Right cardiac atrium (tissue), 5 donors: ENCODE data around the gene ADRA2C. TPM values are rescaled to one million over a fixed set of nuclear protein-coding genes. Genes with fewer than 3 reads are reported as not detected.

Experiments used
- ATAC-seq, 2 donors: fragments of 200-7000 bp; cut with Tn5 transposase; one replicate each; pipeline versions ENCODE4 v1.8.0 to v1.9.1; 2020; ENCODE audit warnings: moderate library complexity in 2 of 2, mild to moderate bottlenecking in 1 of 2
- DNase-seq, 3 donors: peaks; one replicate each; pipeline ENCODE4 v3.0.0-alpha.2; 2020
- H3K27ac ChIP-seq: one replicate; pipeline ENCODE4 v1.5.1; 2013; ENCODE audit warnings: mild to moderate bottlenecking, low read length, control low read depth, moderate library complexity
- H3K27me3 ChIP-seq: one replicate; pipeline ENCODE4 v1.6.1; 2013; ENCODE audit not compliant: control insufficient read depth, insufficient read depth
- H3K4me1 ChIP-seq: one replicate; pipeline ENCODE4 v1.6.1; 2013; ENCODE audit warnings: low read length; ENCODE audit not compliant: control insufficient read depth, insufficient read depth
- H3K4me3 ChIP-seq: one replicate; pipeline ENCODE4 v1.5.1; 2013; ENCODE audit warnings: low read length, control low read depth
- H3K9me3 ChIP-seq: one replicate; pipeline ENCODE4 v1.6.1; 2013; ENCODE audit warnings: low read length; ENCODE audit not compliant: control insufficient read depth
- WGBS: extraction: QIAGEN DNeasy Blood & Tissue Kit; methylation state at CpG from one replicate; pipeline ENCODE4 v1.1.7; 2013; 5-methylcytosine and 5-hydroxymethylcytosine counted together
- intact Hi-C, 4 donors: fragments of 100-400 bp; cut with DNase I; formaldehyde crosslinking; loops; one replicate each; pipeline versions ENCODE4 v1.11.0 to v1.14.0; 2022 to 2023
- polyA plus RNA-seq: library from polyadenylated mRNA; stranded (reverse); fragments of 200-250 nt; gene quantifications from one replicate; pipeline ENCODE4 v1.2.3, GENCODE V29; 2013
- total RNA-seq, 4 donors: library from RNA; stranded (reverse); fragmentation: NEBNext Ultra II Directional; extraction: Animal tissue kit (Norgen Biotek cat#: 25700); gene quantifications; one replicate each; pipeline ENCODE4 v1.2.1, GENCODE V29; 2021
- donor health status: healthy with polysubstance abuse.
- donor health status: DM: no; HTN: yes; CAD: no.
- donor health status: DM: no; HTN: no; CAD: no.
- donor health status: DM: no; HTN: yes; CAD: no; lungs with severe emphysema.
- donor health status: DM: yes; HTN: yes; CAD: no.

ADRA2C gene
- total and polyA plus RNA-seq, 5 donors: 3.0 to 4.8 (median 3.7) TPM

- H3K27ac ChIP-seq: no peak overlapping the region
- H3K9me3 ChIP-seq: no peaks in the 10 kb centered on the region
- intact Hi-C loops: no loop called here
- 55% methylated on average over 21 of the region's 21 CpGs for WGBS
- H3K27me3 ChIP-seq: no peaks in the 10 kb centered on the region
- H3K4me3 ChIP-seq: no peak overlapping the region
- ATAC-seq (no peak), DNase-seq (peak in 2 of 3 donors; percentile 34 to 44)
- H3K4me1 ChIP-seq: no peaks in the 10 kb centered on the region
Observed at GRCh38 chr4:3780347-3781171, 14.4 kb downstream of the ADRA2C start.

GRCh38 chr4:3781193-3781886 lies 15.2 kb downstream of the ADRA2C start:
- H3K27me3 ChIP-seq: no peaks in the 10 kb centered on the region
- peak in 1 of 3 donors; percentile 15 for DNase-seq
- WGBS: 88% methylated on average over 19 of the region's 19 CpGs

GRCh38 chr4:3781997-3782930 lies 16.1 kb downstream of the ADRA2C start:
- intact Hi-C loops: no loop called here
- ATAC-seq (no peak), DNase-seq (peak in 1 of 3 donors; percentile 25)
- Histone ChIP-seq H3K27me3 (no peaks in the 10 kb centered on the region), H3K9me3 (no peaks in the 10 kb centered on the region), H3K4me1 (no peaks in the 10 kb centered on the region), H3K27ac (no peak overlapping the region), H3K4me3 (no peak overlapping the region)
- WGBS: 84% methylated on average over 25 of the region's 25 CpGs

More at GRCh38 chr4:3781193-3781886, 15.2 kb downstream of the ADRA2C start:
- intact Hi-C loops: no loop called here
- Histone ChIP-seq H3K4me1 (no peaks in the 10 kb centered on the region), H3K4me3 (no peak overlapping the region), H3K27ac (no peak overlapping the region), H3K9me3 (no peaks in the 10 kb centered on the region)
- ATAC-seq: no peak

GRCh38 chr4:3783693-3784306 lies 17.6 kb downstream of the ADRA2C start:
- 43% methylated on average over 27 of the region's 27 CpGs for WGBS
- intact Hi-C loops: no loop called here
- DNase-seq (peak in 1 of 3 donors; percentile 24), ATAC-seq (no peak)
- Histone ChIP-seq H3K27ac (no peak overlapping the region), H3K27me3 (no peaks in the 10 kb centered on the region), H3K4me3 (no peak overlapping the region), H3K9me3 (no peaks in the 10 kb centered on the region), H3K4me1 (no peaks in the 10 kb centered on the region)

DNA sequence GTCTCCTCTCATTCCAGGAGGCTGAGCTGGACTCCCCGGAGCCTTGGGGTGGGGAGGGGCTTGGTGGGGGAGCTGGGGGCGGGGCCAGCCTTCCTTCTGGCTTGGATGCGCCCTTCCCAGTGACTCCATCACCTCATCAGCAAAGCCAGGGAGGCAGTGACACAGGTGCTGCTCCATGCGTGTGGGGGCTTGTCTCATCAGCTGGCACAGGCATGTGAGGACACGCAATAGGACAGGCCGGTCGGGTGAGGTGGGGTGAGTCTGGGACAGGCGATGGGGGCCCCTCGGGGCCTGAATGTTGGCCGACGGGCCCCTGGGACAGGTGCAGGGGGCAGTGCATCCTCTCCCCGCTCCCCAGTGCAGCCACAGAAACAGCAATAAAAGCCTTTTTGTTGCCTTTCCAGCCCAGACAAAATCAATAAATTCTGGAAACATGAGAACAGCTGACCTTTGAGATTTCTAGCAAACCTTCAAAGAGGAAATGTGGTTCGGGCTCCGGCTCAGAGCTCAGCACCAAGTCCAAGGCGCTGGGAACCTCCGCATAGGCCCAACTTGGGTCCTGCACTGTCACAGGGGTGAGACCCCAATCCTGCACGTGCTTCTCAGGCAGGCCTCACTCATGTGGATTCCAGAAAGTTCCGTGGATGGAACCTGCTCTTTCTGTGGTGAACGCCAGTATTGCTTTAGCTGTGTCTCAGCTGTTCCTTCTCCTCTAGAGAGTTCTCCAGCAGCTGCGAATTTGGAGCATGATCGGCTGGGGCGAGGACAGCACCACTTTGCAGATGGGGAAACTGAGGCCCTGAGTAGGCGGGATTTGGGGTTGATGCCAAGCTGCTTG lies 18.5 kb downstream of the ADRA2C start:
- 70% methylated on average over 23 of the region's 23 CpGs for WGBS
- no peaks in the 10 kb centered on the region for H3K9me3 ChIP-seq
- intact Hi-C loops: no loop called here
- DNase-seq (peak in 1 of 3 donors; percentile 20), ATAC-seq (no peak)
- no peaks in the 10 kb centered on the region for H3K27me3 ChIP-seq
- no peak overlapping the region for H3K4me3 ChIP-seq
- no peak overlapping the region for H3K27ac ChIP-seq
- H3K4me1 ChIP-seq: no peaks in the 10 kb centered on the region

- Histone ChIP-seq H3K9me3 (no peaks in the 10 kb centered on the region), H3K27me3 (no peaks in the 10 kb centered on the region), H3K27ac (no peak overlapping the region), H3K4me3 (no peak overlapping the region), H3K4me1 (no peaks in the 10 kb centered on the region)
- WGBS: 82% methylated on average over 8 of the region's 8 CpGs
- intact Hi-C loops: no loop called here
- no peak for ATAC-seq
- DNase-seq: peak in 1 of 3 donors; percentile 24
Observed at GRCh38 chr4:3785292-3785565, 19.0 kb downstream of the ADRA2C start.

DNA sequence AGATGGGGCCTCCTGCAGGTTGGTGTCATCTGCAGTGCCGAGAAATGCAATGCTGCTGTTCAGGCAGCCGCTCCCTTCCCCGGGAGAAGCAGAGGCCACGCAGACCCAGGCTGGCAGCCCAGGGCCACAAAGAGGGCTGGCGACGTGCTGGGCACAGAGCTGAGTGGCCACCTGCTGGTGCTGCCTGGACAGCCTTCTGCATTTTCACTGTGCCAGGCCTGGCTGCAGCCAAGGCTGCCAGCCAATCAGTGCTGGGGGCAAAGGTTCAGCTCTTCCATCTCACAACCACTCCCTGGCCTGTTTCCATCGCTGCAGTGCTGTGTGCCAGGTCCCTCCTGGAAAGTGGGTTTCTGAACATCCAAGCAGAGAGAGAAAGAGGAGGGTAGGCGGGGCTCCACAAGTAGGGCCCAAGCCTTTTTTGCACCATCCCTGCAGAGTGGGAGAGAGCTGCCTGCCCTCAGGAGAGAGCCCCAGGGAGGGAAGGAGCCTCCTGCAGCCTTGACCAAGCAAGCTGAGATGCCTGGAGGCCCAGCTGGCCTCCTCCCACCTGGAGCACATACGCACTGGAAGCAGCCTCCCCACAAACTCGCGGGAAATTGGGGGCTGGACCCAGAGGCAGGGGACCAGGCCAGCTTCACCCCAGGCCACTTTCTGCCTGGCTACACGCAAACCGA lies 20.1 kb downstream of the ADRA2C start:
- no peaks in the 10 kb centered on the region for H3K4me1 ChIP-seq
- 69% methylated on average over 13 of the region's 13 CpGs for WGBS
- ATAC-seq (peak; percentile 28 to 56), DNase-seq (peak in 1 of 3 donors; percentile 29)
- H3K9me3 ChIP-seq: no peaks in the 10 kb centered on the region
- H3K4me3 ChIP-seq: no peak overlapping the region
- no peak overlapping the region for H3K27ac ChIP-seq
- no peaks in the 10 kb centered on the region for H3K27me3 ChIP-seq
- intact Hi-C loops: no loop called here

DNA sequence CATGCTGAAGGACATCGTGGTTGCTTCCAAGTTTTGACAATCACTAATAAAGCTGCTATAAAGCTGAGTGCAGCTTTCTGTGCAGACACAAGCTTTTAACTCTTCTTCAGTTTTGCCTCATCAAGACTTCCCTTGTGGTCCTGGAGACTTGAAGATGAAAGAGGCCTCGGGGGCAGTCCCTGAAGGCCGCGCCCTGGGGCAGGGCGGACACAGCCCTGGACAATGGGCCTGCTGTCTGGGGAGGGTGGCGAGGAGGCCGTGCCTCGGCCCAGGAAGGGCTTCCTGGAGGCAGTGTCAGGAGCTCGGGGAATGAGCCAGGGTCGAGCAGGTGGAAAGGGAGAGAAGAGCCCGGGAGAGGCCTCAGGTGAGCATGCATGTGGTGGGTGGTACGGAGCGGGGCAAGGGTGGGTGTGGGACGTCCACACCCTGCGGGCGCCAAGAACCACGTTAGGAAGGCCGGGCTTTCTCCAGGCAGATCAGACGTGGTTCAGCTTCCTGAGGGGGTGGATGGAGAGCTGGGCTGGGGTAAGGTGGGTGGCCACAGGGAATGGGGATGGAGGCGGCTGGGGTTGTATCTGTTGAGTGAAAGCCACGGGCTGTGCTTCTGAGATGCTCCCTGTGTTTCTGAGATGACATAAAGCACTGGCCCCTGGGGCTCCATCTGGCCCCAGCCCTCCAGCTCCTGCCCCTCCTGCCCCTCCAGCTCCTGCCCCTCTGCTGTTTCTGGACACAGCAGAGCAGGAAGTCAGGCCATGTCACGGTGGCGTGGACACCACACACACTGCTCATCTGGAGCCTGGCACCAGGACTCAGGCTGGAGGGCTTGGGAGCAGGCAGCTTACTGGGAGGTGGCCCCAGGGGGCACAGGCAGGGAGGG lies 21.5 kb downstream of the ADRA2C start:
- Histone ChIP-seq H3K9me3 (no peaks in the 10 kb centered on the region), H3K27ac (no peak overlapping the region), H3K4me3 (no peak overlapping the region), H3K4me1 (no peaks in the 10 kb centered on the region), H3K27me3 (no peaks in the 10 kb centered on the region)
- WGBS: 81% methylated on average over 23 of the region's 23 CpGs
- ATAC-seq (no peak), DNase-seq (peak in 1 of 3 donors; percentile 11)
- intact Hi-C loops: no loop called here

DNA sequence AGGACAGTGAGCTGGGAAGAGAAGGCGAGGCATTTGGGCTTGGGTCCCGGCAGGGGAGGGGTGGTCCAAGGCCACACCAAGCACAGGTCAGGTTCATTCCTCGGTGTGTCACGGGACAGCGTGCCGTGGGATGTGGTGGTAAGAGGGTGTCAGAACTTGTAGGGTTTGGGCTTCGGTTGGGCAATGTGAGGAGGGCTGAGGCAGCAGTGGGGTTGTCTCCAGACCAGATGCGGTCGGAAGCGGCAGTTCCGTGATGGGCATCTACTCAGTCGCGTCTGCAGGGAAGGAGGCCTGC lies 22.1 kb downstream of the ADRA2C start:
- WGBS: 89% methylated on average over 13 of the region's 13 CpGs
- Histone ChIP-seq H3K4me1 (no peaks in the 10 kb centered on the region), H3K4me3 (no peak overlapping the region), H3K27me3 (no peaks in the 10 kb centered on the region), H3K27ac (no peak overlapping the region), H3K9me3 (no peaks in the 10 kb centered on the region)
- no peak for DNase-seq
- no peak for ATAC-seq
- intact Hi-C loops: no loop called here
